WI38 (cell line): ENCODE results near the gene UQCC2.

ENCODE experiments used
- H3K4me3 ChIP-seq: 2 replicates; pipeline ENCODE4 v1.5.1; 2011; ENCODE audit warnings: low read depth, mild to moderate bottlenecking, control low read depth, low read length
- CTCF ChIP-seq: IDR thresholded peaks from 2 replicates; pipeline ENCODE4 v1.5.1; 2012; ENCODE audit warnings: low read depth, mild to moderate bottlenecking, control low read depth, low read length

The UQCC2 gene

GRCh38 chr6:33711140-33712129 is at the start of gene UQCC2:
Gene UQCC2 (minus strand): TSS chr6:33711700. CDS start chr6:33711686, 14 bp downstream.
- peak; percentile 55 for TF ChIP-seq CTCF
- H3K4me3 ChIP-seq: peak within 1 kb of the TSS; percentile 88

GRCh38 chr6:33759887-33760629 is 48.6 kb upstream of the UQCC2 start:
- no peak for TF ChIP-seq CTCF
- H3K4me3 ChIP-seq: no peak overlapping the region

- no peak overlapping the region for H3K4me3 ChIP-seq
- no peak for TF ChIP-seq CTCF
These were observed 47.3 kb upstream of the UQCC2 start for GRCh38 chr6:33758815-33759216.

GRCh38 chr6:33757906-33758305 is 46.4 kb upstream of the UQCC2 start:
- H3K4me3 ChIP-seq: no peak overlapping the region
- TF ChIP-seq CTCF: no peak

GRCh38 chr6:33757113-33757512 is 45.6 kb upstream of the UQCC2 start:
- no peak overlapping the region for H3K4me3 ChIP-seq
- TF ChIP-seq CTCF: no peak

GRCh38 chr6:33756211-33756954 is 44.9 kb upstream of the UQCC2 start:
- no peak for TF ChIP-seq CTCF
- no peak overlapping the region for H3K4me3 ChIP-seq
